HG03108 (cell line): ENCODE data around the gene STX19.

ENCODE experiments used
- ATAC-seq: cut with Tn5 transposase; IDR thresholded peaks from one replicate; pipeline ENCODE4 v1.9.1; 2021; ENCODE audit warnings: moderate library complexity; ENCODE audit not compliant: unreplicated experiment

STX19 gene

GRCh38 chr3:94036909-94037507 lies 8.6 kb upstream of the STX19 start:
- no peak for ATAC-seq

DNA sequence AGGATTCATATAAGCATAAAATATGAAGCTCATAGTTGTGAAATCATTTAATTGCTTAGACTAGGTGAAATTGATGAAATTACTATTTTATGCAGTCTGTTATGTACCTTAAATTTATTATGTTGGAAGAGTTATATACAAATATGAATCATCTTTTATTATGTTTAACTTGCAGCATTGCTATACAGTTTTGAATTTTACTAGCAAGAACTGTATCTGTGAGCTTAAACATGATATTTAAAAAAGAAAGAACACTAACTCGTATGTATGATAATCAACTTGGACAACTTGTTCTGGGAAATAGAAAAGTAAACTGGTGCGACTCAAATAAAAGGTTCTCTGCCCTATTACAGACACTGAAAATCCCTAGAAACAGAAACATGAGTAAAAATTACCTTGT lies 1.8 kb downstream of the STX19 start:
- ATAC-seq: no peak

- no peak for ATAC-seq
These were observed 4.0 kb downstream of the STX19 start for GRCh38 chr3:94024385-94024784.

- ATAC-seq: no peak
These were observed 8.1 kb downstream of the STX19 start for GRCh38 chr3:94020293-94020692.

- no peak for ATAC-seq
These were observed 8.7 kb downstream of the STX19 start for GRCh38 chr3:94019659-94020058.

- ATAC-seq: no peak
These were observed 13.4 kb downstream of the STX19 start for GRCh38 chr3:94015025-94015424.

DNA sequence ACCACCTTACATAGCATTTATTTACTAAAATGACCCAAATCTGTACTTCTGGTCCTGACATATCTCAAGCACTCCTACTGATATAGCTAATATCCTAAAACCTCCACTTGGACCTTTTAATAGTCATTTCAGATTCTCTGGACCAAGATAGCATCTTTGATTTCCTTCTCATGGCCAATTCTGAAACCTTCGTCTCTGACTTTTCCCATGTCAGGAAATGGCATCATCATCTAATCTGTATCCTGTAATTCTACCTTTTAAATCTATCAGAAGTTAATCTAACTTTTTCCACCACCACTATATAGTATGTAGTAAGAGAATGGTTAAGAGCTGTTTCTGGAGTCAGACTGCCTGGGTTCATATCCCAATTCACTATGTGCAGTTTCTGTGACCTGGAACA lies 16.2 kb downstream of the STX19 start:
- ATAC-seq: no peak

DNA sequence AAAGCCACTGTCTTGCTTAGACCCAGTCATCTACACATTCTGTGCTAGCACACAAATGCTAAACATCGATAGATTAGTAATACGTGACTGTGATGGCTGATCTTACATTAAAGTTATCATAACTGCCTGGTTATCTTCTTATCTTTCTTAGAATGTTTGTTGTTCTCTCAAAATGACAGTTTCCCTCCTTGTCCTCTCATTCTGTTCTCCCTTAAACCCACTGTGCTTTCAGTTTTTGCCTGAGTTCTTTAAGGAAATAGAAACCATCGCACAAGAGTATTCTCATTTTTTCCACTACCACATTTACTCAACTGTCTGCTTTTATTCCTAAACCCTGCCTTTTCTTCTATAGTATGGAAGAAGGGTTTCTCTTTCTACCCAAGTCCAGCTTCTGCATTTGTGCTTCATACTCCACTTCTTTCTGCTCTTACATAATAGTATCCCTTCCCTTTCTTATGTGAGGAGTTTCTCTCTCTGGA lies 17.1 kb downstream of the STX19 start:
- ATAC-seq: no peak

GRCh38 chr3:94009608-94010007 lies 18.8 kb downstream of the STX19 start:
- ATAC-seq: no peak

GRCh38 chr3:94008253-94008652 lies 20.1 kb downstream of the STX19 start:
- no peak for ATAC-seq

DNA sequence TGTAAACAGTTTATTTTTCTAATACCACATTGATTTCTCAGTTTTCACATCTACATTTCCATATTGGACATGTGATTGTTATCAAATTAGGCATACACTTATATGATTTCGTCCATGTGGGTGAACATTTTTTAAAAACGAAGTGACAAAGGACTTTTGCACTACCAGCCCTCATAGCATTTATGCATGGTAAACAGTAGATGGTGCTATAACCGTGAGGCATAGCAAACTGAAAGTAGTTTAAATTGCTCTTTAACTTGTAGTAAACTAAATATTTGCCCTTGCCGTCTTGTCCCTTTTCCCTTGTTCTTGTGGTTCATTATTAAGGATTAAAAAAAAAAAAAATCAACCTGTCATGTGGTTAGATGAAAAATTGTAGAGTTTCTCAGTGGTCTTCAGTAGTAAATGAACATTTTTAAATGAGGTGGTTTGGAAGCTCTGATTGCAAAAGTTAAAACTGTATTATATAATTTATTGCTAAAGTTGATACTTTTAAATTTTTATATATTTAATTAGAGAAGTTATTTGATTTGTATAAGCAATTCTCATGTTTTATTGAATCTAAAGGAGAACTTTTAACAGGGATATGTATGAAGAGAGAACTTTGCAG lies 24.0 kb downstream of the STX19 start:
- peak; percentile 84 for ATAC-seq

DNA sequence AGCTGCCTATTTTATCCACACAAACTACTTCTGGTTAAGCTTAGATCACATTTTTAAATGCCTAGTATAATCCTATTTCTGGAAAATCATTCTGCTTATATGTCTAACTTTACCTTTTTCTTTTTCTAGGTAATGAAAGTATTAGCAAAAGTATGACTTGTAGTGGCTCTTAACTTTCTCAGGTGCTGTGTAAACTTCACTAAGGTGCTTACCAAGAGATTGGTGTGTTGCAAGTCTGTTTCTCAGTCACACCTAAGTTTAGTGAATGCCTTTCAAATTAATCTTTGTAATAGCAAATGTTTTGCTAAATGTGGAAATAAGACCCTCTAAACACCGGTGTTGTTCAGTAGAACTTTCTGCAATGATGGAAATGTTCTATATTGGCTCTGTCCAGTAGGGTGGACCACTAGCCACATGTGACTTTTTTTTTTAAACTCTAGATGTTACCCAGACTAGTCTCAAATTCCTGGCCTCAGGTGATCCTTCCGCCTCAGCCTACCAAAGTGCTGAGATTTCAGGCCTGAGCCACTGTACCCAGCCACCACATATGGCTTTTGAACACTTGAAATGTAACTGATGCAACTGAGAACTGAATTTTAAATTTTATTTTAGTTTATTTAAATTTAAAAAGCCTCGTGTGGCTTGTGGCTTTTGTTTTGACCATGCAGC lies 26.4 kb downstream of the STX19 start:
- ATAC-seq: no peak

DNA sequence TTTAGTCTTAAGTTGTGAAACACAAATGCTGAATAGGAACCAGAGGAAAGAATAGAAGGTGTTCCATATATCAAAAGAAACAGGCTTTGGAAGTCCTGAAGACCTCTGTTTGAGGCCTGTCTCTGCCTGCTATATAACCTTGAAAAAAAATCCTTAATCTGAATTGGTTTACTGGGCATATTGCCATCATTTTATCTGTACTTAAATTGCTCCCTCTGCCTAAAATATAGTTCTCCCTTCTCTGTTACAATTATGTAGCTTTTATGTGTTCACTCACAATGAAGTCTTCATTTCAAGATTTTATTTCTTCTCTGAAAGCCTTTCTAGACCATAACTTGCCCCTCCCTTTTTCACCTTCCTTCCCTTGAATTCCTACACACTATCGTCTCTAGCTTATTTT lies 27.2 kb downstream of the STX19 start:
- ATAC-seq: no peak

- no peak for ATAC-seq
These were observed 34.3 kb downstream of the STX19 start for GRCh38 chr3:93994056-93994455.

- ATAC-seq: no peak
These were observed 36.2 kb downstream of the STX19 start for GRCh38 chr3:93992207-93992606.

- no peak for ATAC-seq
These were observed 36.8 kb downstream of the STX19 start for GRCh38 chr3:93991631-93992030.

GRCh38 chr3:93989241-93989640 lies 39.2 kb downstream of the STX19 start:
- no peak for ATAC-seq

DNA sequence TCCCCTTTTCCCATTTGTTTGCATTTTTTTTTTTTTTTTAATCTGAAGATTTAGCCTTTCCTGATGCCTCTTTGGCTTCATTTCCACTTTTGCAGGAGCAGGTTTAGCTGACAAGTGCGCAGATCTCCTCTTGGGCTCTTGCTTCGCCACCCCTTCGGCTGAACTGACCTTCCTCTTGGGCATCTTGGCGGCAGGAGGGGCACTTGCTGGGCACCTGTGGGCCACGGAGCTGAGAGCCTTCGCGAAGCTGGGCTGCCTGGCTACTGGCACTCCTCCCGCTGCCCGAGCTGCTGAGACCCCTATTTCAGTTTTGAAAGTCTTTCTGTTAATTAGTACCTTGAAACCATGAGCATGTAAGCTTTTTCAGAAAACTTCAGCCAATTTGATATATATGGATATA lies 39.6 kb downstream of the STX19 start:
- no peak for ATAC-seq

DNA sequence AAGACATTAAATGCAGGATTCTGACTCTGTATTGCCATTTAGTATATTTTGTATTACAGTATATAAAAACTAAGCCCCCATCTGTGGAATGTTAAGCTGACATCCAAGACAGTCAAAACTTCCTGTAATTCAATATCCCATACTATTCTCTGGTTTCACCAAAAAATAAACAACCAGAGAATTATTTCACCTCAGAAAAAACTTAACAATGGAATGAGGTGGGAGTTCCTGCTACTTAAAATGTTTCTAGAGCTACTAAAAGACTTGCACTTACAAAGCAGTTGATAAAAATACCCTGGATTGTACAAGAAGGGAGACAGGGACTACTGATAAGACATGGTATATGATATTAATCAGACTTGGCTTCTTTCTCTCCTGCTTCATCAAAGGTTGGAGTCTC lies 40.1 kb downstream of the STX19 start:
- ATAC-seq: no peak

DNA sequence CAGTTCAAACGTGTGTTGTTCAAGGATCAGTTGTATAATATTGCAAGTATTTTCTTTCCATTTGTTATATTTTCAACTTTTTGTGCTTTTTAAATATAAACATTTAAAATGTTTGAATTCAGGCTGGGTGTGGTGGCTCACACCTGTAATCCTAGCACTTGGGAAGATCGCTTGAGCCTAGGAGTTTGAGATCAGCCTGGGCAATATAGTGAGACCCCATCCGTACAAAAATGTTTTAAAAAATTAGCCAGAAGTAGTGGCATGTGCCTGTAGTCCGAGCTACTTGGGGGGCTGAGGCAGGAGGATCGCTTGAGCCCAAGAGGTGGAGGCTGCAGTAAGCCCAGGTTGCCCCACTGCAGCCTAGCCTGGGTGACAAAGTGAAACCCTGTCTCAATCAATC lies 43.8 kb downstream of the STX19 start:
- no peak for ATAC-seq

DNA sequence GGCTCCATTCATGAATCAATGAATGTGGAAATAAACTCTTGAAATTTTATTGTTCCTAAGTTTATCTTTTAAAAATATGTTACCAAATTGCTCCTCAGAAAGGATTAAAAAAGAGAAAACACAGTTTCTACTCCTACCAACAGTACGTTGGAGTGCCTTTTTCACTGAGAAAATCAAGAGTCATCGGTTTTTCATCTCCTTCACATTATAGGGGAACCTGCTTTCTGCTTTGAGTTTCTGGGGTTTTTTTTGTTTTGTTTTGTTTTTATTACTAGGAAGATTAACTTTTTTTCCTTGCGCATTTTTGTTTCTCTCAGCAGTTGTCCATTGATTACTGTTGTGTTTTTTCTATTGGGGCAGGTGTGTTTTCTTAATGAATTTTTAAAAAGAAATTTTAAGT lies 45.0 kb downstream of the STX19 start:
- no peak for ATAC-seq

DNA sequence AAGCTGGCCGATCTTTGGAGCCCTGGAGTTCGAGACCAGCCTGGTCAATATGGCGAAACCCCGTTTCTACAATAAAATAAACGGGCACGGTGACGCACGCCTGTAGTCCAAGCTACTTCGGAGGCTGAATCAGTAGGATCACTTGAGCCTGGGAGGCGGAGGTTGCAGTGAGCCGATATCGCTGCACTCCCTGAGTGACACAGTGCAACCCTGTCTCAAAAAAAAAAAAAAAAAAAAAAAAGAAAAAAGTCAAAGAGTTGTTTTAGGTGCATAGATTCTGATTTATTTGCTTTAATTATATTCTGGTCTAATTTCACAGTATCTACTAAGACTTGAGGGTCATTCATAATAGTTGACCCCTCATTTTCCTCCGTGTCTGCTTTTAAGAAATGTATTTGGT lies 46.7 kb downstream of the STX19 start:
- no peak for ATAC-seq
